COLO829 (cell line): ENCODE measurements around the gene BRMS1.
A peak's percentile ranks its signal among the peaks of the same experiment; 100 is the strongest.
"Not testable (repeated sequence)": the region's sequence is repeated elsewhere in the genome, so short reads cannot be mapped to it uniquely, and the experiment has no call there.

Source experiments
- DNase-seq: peaks from one replicate; pipeline ENCODE4 v3.0.0; 2012; ENCODE audit warnings: low spot score

The BRMS1 gene

DNA sequence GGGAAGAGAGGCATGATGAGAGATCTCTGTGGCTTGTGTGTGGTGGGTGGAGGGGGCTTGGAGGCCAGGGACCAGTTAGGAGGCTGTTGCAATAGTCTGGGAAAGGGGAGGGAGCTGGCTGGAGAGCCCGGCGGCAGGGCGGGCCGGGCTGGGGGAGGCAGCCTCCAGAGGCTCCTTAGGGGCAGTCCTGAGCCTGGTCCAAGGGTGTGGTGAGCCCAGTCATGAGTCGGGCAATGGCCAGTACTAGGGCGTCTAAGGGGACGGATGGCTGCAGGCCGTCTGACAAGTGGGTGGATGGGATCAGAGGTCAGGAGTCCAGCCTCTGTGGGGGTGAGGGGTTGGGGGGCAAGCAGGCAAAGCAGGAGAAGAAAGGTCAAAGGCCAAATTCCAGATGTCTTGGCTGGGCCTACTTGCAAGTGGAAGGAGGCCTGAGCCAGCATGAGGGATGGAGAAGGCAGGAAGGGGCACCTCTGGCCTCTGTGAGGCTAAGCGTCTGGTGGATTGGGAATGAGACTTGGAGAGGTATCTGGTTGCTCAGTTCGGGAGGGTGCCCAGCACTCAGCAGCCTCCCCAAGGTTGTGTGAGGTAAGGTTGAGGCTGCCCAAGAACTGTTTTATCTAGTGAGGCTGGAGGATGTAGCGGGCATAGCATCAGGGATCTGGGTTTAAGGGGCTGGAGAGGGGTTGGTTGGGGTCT, 22.0 kb downstream of the BRMS1 start:
- no peak for DNase-seq

- no peak for DNase-seq
Observed at GRCh38 chr11:66321606-66322005, 23.3 kb downstream of the BRMS1 start.

DNA sequence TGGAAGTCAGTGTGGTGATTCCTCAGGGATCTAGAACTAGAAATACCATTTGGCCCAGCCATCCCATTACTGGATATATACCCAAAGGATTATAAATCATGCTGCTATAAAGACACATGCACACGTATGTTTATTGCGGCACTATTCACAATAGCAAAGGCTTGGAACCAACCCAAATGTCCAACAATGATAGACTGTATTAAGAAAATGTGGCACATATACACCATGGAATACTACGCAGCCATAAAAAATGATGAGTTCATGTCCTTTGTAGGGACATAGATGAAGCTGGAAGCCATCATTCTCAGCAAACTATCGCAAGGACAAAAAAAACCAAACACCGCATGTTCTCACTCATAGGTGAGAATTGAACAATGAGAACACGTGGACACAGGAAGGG, 24.2 kb downstream of the BRMS1 start:
- DNase-seq, result not testable (repeated sequence)

GRCh38 chr11:66320289-66320688, 24.6 kb downstream of the BRMS1 start:
- not testable (repeated sequence) for DNase-seq

- no peak for DNase-seq
Observed at GRCh38 chr11:66318600-66318970, 26.3 kb downstream of the BRMS1 start.

DNA sequence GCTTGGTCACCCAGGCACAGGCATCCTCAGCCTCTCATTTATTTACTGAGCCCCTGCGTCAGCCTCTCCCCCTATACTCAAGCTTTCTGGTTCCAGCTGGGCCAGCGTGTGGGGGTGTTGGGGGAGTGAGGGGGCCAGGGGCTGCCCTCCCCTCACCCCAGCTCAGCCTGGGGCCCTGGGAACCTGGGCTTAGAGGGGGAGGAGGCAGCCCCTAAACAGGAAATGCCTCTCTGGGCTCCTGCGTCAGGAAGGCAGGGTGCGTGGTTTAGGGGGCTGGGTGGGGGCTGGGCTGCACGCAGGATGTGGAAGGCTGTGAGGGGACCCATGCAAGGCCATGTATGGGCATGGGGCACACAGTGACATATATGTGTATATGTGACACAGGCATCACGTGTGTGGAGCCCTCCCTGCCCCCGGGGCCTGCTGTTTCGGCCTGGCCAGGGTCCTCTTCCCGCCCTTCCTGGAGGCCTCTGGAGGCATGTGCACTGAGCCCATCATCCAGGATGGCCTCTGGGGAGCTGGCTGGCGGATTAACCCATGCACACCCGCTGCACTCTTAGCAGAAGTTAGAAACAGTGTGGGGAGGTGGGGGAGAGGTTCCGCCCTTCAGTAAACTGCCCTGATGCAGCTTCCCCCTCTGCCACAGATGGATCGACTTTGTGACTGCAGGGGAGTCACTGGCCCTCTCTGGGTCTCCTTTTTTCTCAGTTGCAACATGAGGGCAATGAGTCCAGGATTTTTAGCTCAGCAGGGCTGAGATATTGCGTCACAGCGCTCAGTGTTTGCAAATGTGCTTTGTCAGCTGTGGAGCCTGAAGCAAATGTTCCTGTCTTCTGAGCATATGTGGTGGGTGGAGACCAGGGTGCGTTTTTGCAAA, 26.9 kb downstream of the BRMS1 start:
- DNase-seq, result no peak

GRCh38 chr11:66317322-66317722, 27.6 kb downstream of the BRMS1 start:
- DNase-seq, result no peak

GRCh38 chr11:66316849-66317251, 28.1 kb downstream of the BRMS1 start, which contains the start of gene CD248:
Gene CD248, minus strand, starts transcription at chr11:66317044. Its CDS starts 17 bp downstream, at chr11:66317027.
- DNase-seq, result no peak

DNA sequence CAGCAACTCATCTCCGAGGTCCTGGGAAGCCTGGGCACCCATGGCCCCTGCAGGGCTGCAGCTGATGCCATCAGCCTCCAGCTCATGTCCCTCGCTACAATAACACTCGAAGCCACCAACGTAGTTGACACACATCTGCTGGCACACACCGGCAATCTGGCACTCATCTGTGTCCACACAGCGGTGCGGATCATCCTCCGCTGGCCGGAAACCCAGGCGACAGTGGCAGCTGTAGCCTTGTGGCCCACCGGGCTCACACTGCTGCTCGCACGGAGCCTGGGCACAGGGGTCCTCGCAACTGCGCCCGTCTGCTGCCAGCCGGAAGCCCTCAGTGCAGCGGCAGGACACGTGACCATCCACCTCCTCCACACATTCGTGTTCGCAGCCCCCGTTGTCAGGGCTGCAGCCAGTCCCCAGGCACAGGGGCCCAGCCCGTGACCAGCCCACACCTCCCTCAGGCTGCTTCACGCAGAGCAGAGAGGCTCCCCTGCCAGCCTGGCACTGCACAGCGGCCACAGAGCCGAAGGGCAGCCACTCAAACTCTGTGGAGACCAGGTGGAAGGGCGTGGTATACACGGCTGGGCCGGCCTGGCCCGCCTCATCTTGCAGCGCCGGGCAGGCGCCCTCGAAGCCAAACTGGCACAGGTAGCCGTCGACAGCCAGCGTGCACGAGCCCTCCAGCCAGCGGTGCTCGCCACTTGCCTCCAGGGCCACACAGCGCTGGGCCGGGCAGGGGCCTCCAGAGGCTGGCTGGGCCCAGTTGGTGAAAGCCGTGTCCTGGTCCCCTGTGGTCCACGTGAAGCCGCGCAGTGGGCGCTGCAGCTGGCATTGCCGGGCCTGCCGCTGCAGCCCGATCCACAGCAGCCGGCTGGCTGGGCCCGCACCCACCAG, 28.7 kb downstream of the BRMS1 start:
- DNase-seq, result no peak

- DNase-seq, result no peak
Observed at GRCh38 chr11:66315498-66315885, 29.4 kb downstream of the BRMS1 start.

GRCh38 chr11:66314561-66315497, 30.1 kb downstream of the BRMS1 start:
- no peak for DNase-seq

- DNase-seq, result no peak
Observed at GRCh38 chr11:66314186-66314501, 30.8 kb downstream of the BRMS1 start.

DNA sequence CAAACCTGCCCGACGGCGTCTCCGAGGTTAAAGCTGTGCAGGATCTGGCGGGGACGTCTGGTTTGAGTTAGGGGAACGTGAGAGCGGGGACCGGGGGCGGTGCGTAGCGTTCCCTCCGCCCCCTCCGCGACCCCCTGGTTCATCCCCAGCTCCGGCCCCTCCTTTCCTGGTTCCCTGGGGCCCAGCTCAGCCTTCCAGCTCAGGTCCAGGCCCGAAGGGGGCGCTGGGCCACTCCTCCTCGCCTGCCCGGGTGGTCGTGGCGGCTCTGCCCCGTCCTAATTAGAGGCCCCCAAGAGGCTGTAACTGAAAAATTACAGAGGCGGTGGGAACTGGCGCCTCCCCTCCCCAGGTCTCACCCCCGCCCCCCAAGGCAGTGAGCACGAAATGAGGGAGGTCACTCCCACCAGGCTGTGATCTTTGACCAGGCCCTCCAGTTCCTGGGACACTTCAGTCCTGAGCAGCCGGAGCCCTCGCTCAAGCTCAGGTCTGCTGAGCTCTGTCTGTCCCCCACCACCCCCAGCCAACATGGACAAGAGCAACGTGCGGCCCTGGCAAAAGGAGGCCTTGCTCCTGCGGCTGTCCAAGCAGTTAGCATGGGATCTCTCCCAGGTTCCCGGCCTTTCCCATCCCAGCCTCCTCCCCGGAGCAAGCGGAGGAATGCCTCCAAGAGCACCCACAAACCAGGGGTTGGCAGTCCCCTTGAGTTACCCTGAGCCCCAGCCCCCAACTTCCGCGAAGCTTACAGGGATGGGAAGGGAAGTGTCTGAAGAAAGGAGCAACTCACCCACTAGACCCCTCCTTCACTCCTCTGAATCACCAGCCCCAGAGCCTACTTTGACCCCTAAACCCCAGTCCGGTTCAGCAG, 31.4 kb downstream of the BRMS1 start:
- DNase-seq, result no peak

DNA sequence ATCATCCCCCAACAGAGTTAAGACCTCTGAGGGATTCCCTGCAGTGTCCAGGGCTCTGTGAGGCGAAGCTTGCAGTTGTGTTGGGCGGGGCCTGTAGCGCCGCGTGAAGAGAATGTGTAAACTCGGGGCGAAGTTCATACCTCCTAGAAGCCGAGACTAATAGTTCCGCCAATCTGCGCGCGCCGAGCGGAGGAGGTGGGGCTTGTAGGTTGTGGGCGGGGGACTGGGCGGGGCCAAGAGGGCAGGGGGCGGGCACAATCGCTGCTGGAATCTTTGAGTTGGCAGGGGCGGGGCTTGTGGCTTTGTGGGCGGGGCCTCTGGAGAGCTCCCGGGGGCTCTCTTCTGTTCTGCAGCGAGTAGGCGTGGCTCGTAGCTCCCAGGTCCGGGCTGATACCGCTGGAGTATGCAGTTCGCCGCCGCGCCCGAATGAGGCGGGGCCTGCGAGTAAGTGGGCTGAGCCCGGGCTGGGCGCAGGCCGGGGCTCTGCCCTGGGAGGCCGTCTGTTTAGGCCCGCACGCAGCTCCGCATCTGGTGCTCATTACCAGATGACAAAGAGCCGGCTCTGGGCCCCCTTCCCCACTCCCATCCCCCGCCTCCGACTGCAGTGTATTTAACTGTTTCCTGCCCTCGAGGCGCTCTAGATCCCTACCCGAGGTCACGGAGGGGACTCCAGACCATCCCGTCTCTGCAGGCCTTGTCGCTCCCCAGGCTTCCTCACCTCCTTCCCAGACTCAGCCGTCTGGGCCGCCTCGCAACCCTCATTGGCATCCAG, 32.2 kb downstream of the BRMS1 start:
- peak; percentile 97 for DNase-seq

DNA sequence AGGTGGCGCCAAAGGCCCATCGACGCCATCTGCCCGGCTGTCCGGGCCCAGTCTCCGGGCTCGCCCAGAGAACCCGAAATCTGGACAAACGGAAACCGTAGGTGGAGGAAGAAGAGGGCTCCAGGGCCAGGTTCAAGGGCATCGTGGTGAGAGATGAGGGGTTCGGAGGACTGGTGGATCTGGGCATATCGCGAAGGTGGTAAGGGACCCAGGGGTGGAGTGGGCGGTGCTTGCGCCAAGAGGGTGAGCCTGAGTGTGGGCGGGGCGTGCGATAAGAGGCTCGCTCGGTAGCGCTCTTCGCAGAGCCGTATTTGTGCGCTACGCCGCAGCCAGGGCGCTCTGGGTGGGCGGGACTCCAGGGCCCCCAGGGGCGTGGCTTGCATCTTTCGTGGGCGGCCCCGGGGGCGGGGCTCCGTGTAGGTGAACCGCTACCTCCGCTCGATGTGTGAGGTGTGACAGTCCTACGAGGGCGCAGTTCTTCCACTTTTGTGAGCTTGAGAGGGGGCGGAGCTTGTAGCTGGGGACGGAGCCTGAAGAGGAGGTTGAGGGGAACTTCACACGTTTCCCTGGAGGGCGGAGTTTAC, 32.8 kb downstream of the BRMS1 start:
- peak; percentile 88 for DNase-seq

- no peak for DNase-seq
Observed at GRCh38 chr11:66311470-66311964, 33.4 kb downstream of the BRMS1 start.

- DNase-seq, result not testable (repeated sequence)
Observed at GRCh38 chr11:66310803-66311440, 34.0 kb downstream of the BRMS1 start.

GRCh38 chr11:66310324-66310723, 34.6 kb downstream of the BRMS1 start:
- no peak for DNase-seq

DNA sequence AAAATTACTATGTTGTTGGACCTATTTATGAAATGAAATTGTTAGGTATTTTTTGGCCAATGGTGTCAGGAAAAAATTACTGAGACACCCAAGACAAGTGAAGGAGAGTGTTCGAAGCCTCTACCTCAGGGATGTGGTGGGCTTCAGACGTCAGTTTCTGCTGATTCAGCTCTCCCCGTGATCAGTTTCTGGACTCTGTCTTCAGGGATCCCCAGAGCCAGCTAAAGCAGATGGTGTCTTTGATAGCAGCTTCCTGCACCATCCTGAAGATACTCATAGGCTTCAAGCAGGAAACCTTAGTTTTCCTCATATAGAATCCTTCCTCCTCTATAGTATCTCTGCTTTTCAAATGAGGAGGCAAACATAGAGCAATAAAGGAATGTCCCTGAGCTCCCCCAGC, 35.4 kb downstream of the BRMS1 start:
- DNase-seq, result no peak
